Hindlimb muscle (tissue), 1 donor: ENCODE results near the gene ALDOC. TPM values are rescaled to one million over a fixed set of nuclear protein-coding genes. Genes with fewer than 3 reads are reported as not detected.
A peak's percentile ranks its signal among the peaks of the same experiment; 100 is the strongest.
"Not testable (repeated sequence)": the region's sequence is repeated elsewhere in the genome, so short reads cannot be mapped to it uniquely, and the experiment has no call there.

Experiments used
- DNase-seq: peaks from one replicate; pipeline ENCODE4 v3.0.0-alpha.2; 2013
- polyA plus RNA-seq: library from polyadenylated mRNA; unstranded; fragments of 120-200 nt; gene quantifications from one replicate; pipeline ENCODE4 v1.2.1, GENCODE V29; 2013; ENCODE audit not compliant: insufficient read length

The ALDOC gene
- polyA plus RNA-seq, 1 donor = 1.8 TPM

DNA sequence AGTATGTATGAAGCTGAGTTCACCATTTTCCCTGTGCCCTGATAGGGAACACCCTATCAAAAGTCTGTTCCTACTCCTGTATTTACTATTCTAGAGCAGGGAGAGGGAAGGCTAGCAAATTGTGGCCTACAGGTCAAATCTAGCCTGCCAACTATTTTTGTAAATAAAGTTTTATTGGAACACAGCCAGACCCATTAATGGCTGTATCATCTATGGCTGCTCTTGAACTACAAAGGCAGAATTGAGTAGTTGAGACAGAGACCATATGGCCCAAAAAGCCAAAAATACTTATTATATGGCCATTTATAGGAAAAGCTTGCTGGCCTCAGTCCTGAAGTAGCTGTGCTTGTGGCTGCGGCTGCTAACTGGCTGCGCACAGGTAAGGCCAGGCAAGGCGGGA, 4.3 kb upstream of the ALDOC start:
- DNase-seq = no peak

DNA sequence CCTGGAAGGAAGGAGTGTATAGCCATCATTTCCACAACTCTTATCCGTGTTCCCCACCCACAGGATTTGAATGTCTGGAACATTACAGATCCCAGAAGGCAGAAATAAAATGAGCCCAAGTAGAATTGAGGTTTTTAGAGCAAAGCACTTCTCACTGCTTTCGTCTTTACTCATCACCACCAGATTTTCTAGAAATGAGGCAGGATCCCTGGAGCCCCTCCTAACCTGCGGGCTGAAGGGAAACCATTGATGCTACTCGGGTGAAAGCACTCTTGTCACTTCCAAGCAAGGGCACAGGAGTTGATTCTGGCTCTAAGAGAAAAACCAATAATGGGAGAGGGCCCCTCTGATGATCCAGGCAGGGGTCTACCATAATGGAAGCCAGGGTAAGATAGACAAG, 2.8 kb upstream of the ALDOC start:
- no peak for DNase-seq

GRCh38 chr17:28578246-28579195, 1.8 kb upstream of the ALDOC start:
- DNase-seq = no peak

- no peak for DNase-seq
Observed at GRCh38 chr17:28577466-28577824, 750 bp upstream of the ALDOC start.

GRCh38 chr17:28576016-28576415, 679 bp downstream of the ALDOC start:
- not testable (repeated sequence) for DNase-seq

DNA sequence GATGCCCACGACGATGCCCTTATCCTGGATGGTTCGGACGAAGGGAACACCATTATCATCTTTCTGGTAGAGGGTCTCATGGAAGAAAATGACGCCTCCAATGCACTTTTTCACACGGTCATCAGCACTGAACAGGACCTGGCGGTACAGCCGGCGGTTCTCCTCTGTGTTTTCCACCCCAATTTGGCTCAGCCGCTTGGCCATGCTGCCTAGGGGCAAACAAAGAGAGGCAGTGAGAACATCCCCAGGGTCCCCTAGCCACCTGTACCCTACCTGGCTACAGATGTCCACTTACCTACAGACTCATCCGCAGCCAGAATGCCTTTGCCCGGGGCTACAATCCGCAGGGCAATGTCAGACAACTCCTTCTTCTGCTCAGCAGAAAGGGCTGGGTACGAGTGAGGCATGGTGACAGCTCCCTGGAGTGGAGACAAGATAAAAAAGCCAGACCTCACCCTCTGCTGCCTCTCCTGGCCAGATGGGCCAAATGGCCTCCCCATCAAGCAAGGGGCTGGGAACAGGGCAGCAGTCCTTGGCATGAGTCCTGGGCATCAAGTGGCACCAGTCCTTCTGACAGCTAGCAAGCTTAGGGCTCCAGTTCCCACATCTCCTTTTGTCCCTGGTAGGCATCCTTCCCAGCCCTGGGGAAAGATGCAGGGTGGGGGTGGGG, 1.4 kb downstream of the ALDOC start:
- no peak for DNase-seq

DNA sequence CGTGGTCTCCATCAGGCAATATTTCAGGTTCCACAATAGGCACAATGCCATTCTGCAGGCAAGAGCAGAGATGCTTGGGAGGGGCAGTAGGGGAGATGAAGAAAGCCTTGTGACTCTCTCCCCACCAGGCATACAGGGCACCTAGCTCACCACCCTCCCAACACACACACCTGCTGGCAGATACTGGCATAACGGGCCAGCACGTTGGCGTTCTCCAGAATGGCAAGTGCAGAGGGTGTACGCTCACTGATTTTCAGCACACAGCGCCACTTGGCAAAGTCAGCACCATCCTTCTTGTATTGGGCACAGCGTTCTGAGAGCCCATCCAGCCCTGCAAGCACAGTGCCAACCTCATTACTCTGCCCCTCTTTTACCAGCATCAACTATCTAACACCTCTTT, 2.2 kb downstream of the ALDOC start:
- DNase-seq = no peak

DNA sequence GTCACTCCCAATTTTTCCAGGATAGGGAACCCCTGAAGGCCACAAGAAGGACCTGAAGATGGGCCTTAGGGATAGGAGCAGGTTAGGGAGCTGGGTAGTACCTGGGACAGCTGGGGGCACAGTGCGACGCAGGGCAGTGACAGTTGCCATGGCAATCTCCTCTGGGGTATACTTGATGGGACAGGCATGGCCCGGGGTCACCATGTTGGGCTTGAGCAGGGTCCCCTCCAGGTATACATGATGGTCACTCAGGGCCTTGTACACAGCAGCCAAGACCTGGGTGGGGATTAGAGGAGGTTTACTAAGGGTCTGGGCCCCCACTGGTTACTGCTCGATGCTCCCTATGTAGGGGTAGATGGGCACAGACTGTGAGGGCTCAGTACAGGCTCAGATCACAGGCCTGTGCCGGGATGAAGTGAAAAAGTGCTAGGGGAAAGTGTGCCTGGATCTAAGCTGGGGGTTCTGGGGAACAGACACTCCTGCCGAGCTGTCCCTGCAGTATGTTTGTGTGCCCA, 2.7 kb downstream of the ALDOC start:
- no peak for DNase-seq

GRCh38 chr17:28573521-28573920, 3.2 kb downstream of the ALDOC start:
- DNase-seq = no peak

GRCh38 chr17:28573040-28573380, 3.7 kb downstream of the ALDOC start:
- no peak for DNase-seq

GRCh38 chr17:28572259-28573039, 4.2 kb downstream of the ALDOC start:
- DNase-seq = no peak

- DNase-seq = peak; percentile 89
Observed at GRCh38 chr17:28571361-28572122, 5.2 kb downstream of the ALDOC start, which contains the start of gene PIGS. Gene PIGS, minus strand, starts transcription at chr17:28571524. Its CDS starts 28 bp downstream, at chr17:28571496.

- DNase-seq = no peak
Observed at GRCh38 chr17:28570716-28571360, 5.9 kb downstream of the ALDOC start.

DNA sequence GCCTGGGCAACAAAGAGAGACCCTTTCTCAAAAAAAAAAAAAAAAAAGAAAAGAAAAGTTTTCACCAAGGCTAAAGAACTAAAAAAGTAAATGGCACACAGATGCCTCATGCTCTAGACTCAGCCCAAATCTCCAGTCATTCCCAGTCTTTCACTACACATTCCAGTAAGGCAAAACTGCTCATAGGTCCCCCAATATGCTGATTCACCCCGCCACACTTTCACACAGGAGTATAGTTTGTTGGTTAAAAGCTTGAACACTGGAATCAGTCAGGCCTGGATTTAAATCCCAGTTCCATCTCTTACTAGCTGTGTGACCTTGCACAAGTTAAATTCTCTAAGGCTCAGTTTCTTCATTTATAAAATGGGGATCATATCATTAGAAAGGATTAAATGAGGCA, 7.2 kb downstream of the ALDOC start:
- DNase-seq = no peak

GRCh38 chr17:28567604-28568003, 9.1 kb downstream of the ALDOC start:
- no peak for DNase-seq

DNA sequence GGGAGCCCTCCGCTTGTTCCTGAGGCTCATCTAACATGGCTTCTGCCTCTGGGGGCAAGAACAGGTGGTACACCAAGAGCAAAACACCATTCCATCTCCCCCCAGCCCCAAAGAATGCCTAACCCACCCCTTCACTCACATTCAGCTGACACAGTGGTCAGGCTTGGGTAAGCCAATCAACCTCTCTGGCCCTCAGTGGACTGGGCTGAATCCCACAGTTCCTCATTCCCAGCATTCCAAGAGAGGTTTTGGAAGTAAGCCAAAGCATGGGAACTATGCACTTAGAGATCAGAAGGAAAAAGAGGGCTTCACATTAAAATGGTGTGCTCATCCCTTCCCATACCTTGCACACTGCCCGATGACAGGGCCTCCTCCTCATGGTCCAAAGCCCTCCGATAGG, 13.2 kb downstream of the ALDOC start:
- DNase-seq = no peak

DNA sequence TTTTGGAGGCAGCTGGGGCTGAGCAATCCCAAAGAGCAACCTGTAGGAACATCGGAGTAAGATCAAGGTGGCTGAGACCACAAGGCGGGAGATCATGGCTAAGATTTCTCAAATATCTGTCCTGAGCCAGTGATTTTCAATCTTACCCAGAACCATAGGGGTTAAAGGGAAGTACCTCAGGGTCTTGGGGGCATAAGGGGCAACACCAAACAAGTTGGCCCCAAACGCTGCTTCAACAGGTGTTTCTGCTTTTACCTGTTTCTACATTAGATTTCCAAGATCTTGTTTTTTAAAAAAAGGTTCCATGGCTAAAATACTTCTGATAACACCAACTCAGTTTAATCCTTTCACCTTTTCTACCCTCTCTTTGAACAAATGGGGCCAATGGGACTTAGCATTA, 21.7 kb downstream of the ALDOC start:
- no peak for DNase-seq

DNA sequence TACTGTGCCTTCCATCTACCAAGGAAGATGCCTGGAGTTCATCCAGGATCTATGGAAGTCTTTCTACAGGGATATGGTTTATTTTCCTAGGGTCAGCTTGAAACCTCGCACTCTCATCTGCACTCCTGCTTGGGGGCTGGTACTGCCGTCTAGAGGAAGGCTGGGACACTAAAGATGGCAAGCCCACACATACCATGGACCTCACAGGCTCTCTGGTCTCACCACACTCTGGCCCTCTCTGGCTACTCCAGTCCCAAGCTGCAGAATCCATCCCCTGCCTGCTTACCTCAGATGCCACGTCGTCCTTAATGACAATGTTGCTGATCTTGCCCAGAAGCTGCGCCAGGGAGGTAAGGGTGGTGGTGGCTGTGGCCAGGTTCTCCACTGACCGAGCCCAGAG, 22.1 kb downstream of the ALDOC start:
- no peak for DNase-seq

DNA sequence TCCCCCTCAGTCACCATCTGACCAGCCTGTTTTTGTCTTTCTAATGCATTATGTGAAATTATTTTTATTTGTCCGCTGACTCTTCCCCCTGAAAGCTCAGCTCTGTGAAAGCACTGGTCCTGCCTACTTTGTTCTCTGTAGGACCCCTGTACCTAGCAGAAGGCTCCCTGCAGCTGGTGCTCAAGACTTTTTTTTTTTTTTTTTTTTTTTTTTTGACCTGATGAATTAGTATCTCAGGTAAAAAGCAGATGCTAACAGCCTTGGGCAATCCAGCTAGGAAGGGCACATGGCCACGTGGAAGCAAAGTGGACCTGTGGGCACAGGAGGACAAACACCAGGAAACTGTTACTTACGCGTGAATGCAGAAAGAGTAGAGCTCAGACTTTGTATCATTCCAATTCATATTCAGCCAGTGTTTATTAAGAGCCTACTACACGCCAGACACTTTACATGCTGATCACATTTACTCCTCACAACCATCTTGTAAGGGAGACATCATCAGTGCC, 23.6 kb downstream of the ALDOC start:
- no peak for DNase-seq

DNA sequence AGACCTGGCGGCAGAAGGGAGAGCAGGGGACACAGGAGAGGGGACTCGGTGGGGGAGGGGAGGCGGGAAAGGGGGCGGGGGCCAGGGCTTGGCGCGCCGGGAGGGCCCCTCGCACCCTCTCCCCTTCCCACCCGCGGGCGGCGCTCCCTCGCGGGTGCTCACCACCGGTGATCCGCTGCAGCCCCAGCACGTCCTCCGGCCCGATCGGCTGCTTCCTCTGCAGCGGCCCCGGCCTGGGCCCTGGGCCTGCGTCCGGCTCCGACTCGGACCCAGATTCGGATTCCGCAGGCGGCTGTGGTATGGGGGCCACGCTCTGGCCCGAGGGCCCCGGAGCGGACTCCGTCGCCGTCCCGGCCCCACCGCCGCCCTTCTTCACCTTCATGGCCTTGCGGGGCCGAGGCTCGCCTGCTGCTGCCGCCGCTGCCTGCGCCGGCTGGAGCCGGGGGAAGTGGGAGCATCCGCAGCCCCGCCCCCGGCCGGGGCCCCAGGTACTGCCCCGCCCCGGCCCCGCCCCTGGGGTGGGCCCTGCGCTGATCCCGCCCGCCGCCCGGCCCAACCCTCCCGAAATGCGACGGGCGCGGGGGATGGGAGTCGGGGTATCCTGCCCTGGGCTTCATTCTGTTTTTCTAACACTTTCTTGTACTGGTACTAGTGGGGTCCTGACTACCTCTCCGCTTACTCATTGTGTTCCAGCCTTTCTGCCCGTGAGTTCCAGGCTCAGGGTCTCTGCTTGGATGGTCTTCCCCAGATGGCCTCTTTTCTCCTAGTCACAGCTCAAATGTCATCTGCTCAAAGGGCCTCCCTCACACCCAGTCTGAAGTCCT, 24.3 kb downstream of the ALDOC start, which contains the start of gene UNC119:
UNC119 (minus strand) TSS at position 449 of the 824 bp plus-strand sequence; CDS start at position 382, 67 bp downstream.
- peak; percentile 85 for DNase-seq
